LHCN-M2 (cell line): ENCODE results near the gene LIMD2. TPM values are rescaled to one million over a fixed set of nuclear protein-coding genes. Genes with fewer than 3 reads are reported as not detected.

Experiments used
- DNase-seq: peaks from one replicate; pipeline ENCODE4 v3.0.0-alpha.2; 2012; ENCODE audit warnings: low read depth
- total RNA-seq: library from RNA; depleted of rRNA; stranded (reverse); fragments of >200 nt; gene quantifications from 2 replicates; pipeline ENCODE4 v1.2.3, GENCODE V29; 2014; rRNA removed

Gene LIMD2
- total RNA-seq, 1 experiment from 2014 or later: 11.7 TPM

- DNase-seq: no peak
Observed at GRCh38 chr17:63681530-63681929, 18.4 kb downstream of the LIMD2 start.

GRCh38 chr17:63680700-63681099 lies 19.2 kb downstream of the LIMD2 start:
- DNase-seq: no peak

GRCh38 chr17:63679214-63679613 lies 20.7 kb downstream of the LIMD2 start:
- DNase-seq: no peak

- DNase-seq: no peak
Observed at GRCh38 chr17:63676584-63676983, 23.3 kb downstream of the LIMD2 start.

GRCh38 chr17:63675607-63676546 lies 24.0 kb downstream of the LIMD2 start:
- no peak for DNase-seq

- no peak for DNase-seq
Observed at GRCh38 chr17:63675231-63675606, 24.7 kb downstream of the LIMD2 start.

GRCh38 chr17:63672856-63673255 lies 27.1 kb downstream of the LIMD2 start:
- no peak for DNase-seq

- DNase-seq: no peak
Observed at GRCh38 chr17:63665527-63666214, 34.3 kb downstream of the LIMD2 start.

GRCh38 chr17:63659850-63660249 lies 40.1 kb downstream of the LIMD2 start:
- no peak for DNase-seq

- no peak for DNase-seq
Observed at GRCh38 chr17:63658366-63658765, 41.6 kb downstream of the LIMD2 start.

- DNase-seq: no peak
Observed at GRCh38 chr17:63657786-63658185, 42.1 kb downstream of the LIMD2 start.

- DNase-seq: no peak
Observed at GRCh38 chr17:63653050-63653449, 46.9 kb downstream of the LIMD2 start.

- DNase-seq: no peak
Observed at GRCh38 chr17:63652106-63652505, 47.8 kb downstream of the LIMD2 start.

- DNase-seq: no peak
Observed at GRCh38 chr17:63649813-63650212, 50.1 kb downstream of the LIMD2 start.

- no peak for DNase-seq
Observed at GRCh38 chr17:63647936-63648335, 52.0 kb downstream of the LIMD2 start.

GRCh38 chr17:63647065-63647725 lies 52.7 kb downstream of the LIMD2 start:
- peak; percentile 32 for DNase-seq

GRCh38 chr17:63646488-63646806 lies 53.5 kb downstream of the LIMD2 start:
- DNase-seq: no peak

Other genes starting within 250 kb of the LIMD2 start
- 0.63 TPM in 1 of 2 replicates, not detected in the other for gene ACE, start 223.1 kb downstream of the LIMD2 start, total RNA-seq
- gene KCNH6, start 176.8 kb downstream of the LIMD2 start, total RNA-seq: not detected in 2 replicates
- gene DCAF7, start 149.6 kb downstream of the LIMD2 start, total RNA-seq: 33.7 and 41.0 TPM in 2 replicates
- 18.3 and 18.6 TPM in 2 replicates for gene TACO1, start 99.2 kb downstream of the LIMD2 start, total RNA-seq
- 31.5 TPM in 2 replicates for gene MAP3K3, start 77.7 kb downstream of the LIMD2 start, total RNA-seq
- gene STRADA, start 41.7 kb upstream of the LIMD2 start, total RNA-seq: 21.6 and 21.7 TPM in 2 replicates
- 51.3 and 60.3 TPM in 2 replicates for gene CCDC47, start 73.5 kb upstream of the LIMD2 start, total RNA-seq
- gene DDX42, start 74.0 kb upstream of the LIMD2 start, total RNA-seq: 38.1 and 49.6 TPM in 2 replicates
- 51.4 and 71.6 TPM in 2 replicates for gene PSMC5, start 127.3 kb upstream of the LIMD2 start, total RNA-seq
- gene FTSJ3, start 127.5 kb upstream of the LIMD2 start, total RNA-seq: 39.1 and 44.3 TPM in 2 replicates
- 94.3 and 94.5 TPM in 2 replicates for gene SMARCD2, start 142.6 kb upstream of the LIMD2 start, total RNA-seq
- not detected in 2 replicates for gene CSH2, start 173.6 kb upstream of the LIMD2 start, total RNA-seq
- not detected in 2 replicates for gene GH2, start 181.8 kb upstream of the LIMD2 start, total RNA-seq
- not detected in 2 replicates for gene CSH1, start 196.4 kb upstream of the LIMD2 start, total RNA-seq
- not detected in 2 replicates for gene CSHL1, start 211.1 kb upstream of the LIMD2 start, total RNA-seq
- not detected in 2 replicates for gene GH1, start 218.7 kb upstream of the LIMD2 start, total RNA-seq
- gene CD79B, start 232.2 kb upstream of the LIMD2 start, total RNA-seq: not detected in 2 replicates